Esophagus muscularis mucosa (tissue), 4 donors: ENCODE data around the gene TPRN. TPM values are rescaled to one million over a fixed set of nuclear protein-coding genes. Genes with fewer than 3 reads are reported as not detected.

Source experiments
- DNase-seq: peaks from one replicate; pipeline ENCODE4 v3.0.0-alpha.2; 2017; ENCODE audit errors: extremely low spot score
- H3K27ac ChIP-seq, 4 donors: fragments of 200-600 bp; sonication (generic); replicated peaks in 1 of 4; 1 replicate in 3 of 4; 2 replicates in 1 of 4; pipeline ENCODE4 v1.5.1; 2016 to 2019; ENCODE audit warnings: mild to moderate bottlenecking in 1 of 4
- H3K27me3 ChIP-seq, 4 donors: fragments of 200-600 bp; sonication (generic); one replicate each; pipeline versions ENCODE4 v1.5.1 to v1.6.0; 2016 to 2019
- H3K36me3 ChIP-seq, 4 donors: fragments of 200-600 bp; sonication (generic); one replicate each; pipeline ENCODE4 v1.5.1; 2016 to 2019
- H3K4me1 ChIP-seq, 4 donors: fragments of 200-600 bp; sonication (generic); one replicate each; pipeline ENCODE4 v1.5.1; 2016 to 2019
- H3K4me3 ChIP-seq, 4 donors: fragments of 200-600 bp; sonication (generic); 1 replicate in 2 of 4; 2 replicates in 2 of 4; pipeline ENCODE4 v1.5.1; 2016 to 2019; ENCODE audit warnings: mild to moderate bottlenecking in 4 of 4, moderate library complexity in 1 of 4
- H3K9me3 ChIP-seq, 4 donors: fragments of 200-600 bp; sonication (generic); 1 replicate in 3 of 4; 2 replicates in 1 of 4; pipeline ENCODE4 v1.5.1; 2016 to 2019
- EP300 ChIP-seq: sonication (generic); formaldehyde crosslinking; IDR thresholded peaks from one replicate; pipeline ENCODE4 v1.6.1; 2017; ENCODE audit warnings: antibody characterized with exemption
- POLR2A ChIP-seq: fragments of 450-650 bp; IDR thresholded peaks from one replicate; pipeline ENCODE4 v1.6.1; 2017; ENCODE audit warnings: antibody characterized with exemption, moderate library complexity, mild to moderate bottlenecking, low read depth
- POLR2AphosphoS5 ChIP-seq, 2 donors: sonication (generic); formaldehyde crosslinking; IDR thresholded peaks; one replicate each; pipeline ENCODE4 v1.6.1; 2017; ENCODE audit warnings: antibody characterized with exemption in 2 of 2
- WGBS: methylation state at CpG from one replicate; pipeline ENCODE4 v1.1.5; 2018; 5-methylcytosine and 5-hydroxymethylcytosine counted together
- intact Hi-C: fragments of 100-400 bp; cut with DNase I; formaldehyde crosslinking; loops from one replicate; pipeline ENCODE4 v1.15.1; 2023
- total RNA-seq, 4 donors: library from RNA; depleted of rRNA; stranded (reverse); fragments of >200 nt; gene quantifications; one replicate each; pipeline versions ENCODE4 v1.1.0 to v1.2.1, GENCODE V29; 2016
- TF ChIP-seq, protein P1 (sequence below), 3 experiments: fragments of 200-600 bp in 2 of 3; fragments of 450-650 bp in 1 of 3; sonication (generic) in 2 of 3; IDR thresholded peaks; one replicate each; pipeline ENCODE4 v1.5.1; 2017 to 2019; ENCODE audit warnings: antibody characterized with exemption in 3 of 3, mild to moderate bottlenecking in 2 of 3, moderate library complexity in 1 of 3

The TPRN gene
- total RNA-seq, 4 donors from 2014 or later, result 4.1 to 12.6 (median 7.7) TPM

DNA sequence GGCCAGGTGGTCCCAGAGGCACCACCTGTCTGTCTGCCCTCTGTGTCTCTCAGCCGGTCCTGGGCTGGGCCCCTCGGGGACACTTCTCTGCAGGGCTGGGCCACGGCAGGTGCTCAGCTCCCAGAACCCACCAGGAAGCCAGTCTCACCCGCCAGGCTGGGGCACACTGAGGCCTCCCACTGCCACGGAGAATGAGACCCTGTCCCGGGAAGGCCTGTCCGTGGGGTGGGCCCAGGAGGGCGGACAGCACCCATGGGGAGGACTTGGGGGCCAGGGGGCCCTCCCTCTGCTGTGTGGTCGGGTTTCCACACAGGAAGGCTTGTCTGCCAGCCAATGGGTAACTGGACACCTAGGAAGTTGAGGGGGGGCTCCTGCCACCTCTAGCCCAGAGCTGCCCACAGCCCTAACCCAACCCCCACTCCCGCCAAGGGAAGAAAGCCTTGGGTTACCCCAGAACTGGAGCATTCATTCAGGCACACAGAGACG lies 36.4 kb upstream of the TPRN start:
- Histone ChIP-seq H3K27me3 (peaks cover 0 to 33% (median 9%) of the 10 kb centered on the region in 4 donors), H3K9me3 (no peaks in the 10 kb centered on the region), H3K27ac (peak overlapping the region in 1 of 4 donors; percentile 1), H3K4me1 (peaks cover 41 to 63% (median 51%) of the 10 kb centered on the region in 4 donors), H3K4me3 (peak overlapping the region; percentile 29 to 43 (median 37)), H3K36me3 (peaks cover under 1 to 4% (median 2%) of the 10 kb centered on the region in 4 donors)
- no peak for TF ChIP-seq POLR2A
- TF ChIP-seq, protein P1, sequence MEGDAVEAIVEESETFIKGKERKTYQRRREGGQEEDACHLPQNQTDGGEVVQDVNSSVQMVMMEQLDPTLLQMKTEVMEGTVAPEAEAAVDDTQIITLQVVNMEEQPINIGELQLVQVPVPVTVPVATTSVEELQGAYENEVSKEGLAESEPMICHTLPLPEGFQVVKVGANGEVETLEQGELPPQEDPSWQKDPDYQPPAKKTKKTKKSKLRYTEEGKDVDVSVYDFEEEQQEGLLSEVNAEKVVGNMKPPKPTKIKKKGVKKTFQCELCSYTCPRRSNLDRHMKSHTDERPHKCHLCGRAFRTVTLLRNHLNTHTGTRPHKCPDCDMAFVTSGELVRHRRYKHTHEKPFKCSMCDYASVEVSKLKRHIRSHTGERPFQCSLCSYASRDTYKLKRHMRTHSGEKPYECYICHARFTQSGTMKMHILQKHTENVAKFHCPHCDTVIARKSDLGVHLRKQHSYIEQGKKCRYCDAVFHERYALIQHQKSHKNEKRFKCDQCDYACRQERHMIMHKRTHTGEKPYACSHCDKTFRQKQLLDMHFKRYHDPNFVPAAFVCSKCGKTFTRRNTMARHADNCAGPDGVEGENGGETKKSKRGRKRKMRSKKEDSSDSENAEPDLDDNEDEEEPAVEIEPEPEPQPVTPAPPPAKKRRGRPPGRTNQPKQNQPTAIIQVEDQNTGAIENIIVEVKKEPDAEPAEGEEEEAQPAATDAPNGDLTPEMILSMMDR (IDR thresholded peaks at IDR 0.05), result no peak
- intact Hi-C loops, result no loop called here
- 86% methylated on average over 1 of the region's 11 CpGs for WGBS
- DNase-seq, result no peak

- H3K4me3 ChIP-seq, result peak overlapping the region; percentile 29 to 43 (median 37)
- peak; percentile 95 for DNase-seq
Measured at GRCh38 chr9:137236238-137236935, 35.8 kb upstream of the TPRN start.

GRCh38 chr9:137235424-137236237 lies 35.1 kb upstream of the TPRN start:
- H3K27ac ChIP-seq, result peak overlapping the region in 1 of 4 donors; percentile 1
- H3K36me3 ChIP-seq, result no peaks in the 10 kb centered on the region
- intact Hi-C loops, result no loop called here
- no peaks in the 10 kb centered on the region for H3K9me3 ChIP-seq
- DNase-seq, result no peak
- TF ChIP-seq, protein P1 (IDR thresholded peaks at IDR 0.05), result no peak
- no peak for TF ChIP-seq EP300
- TF ChIP-seq POLR2A, result no peak
- TF ChIP-seq POLR2AphosphoS5 (IDR thresholded peaks at IDR 0.05), result no peak
- peak overlapping the region; percentile 29 to 43 (median 37) for H3K4me3 ChIP-seq
- H3K27me3 ChIP-seq, result peaks cover 0 to 46% (median 22%) of the 10 kb centered on the region in 4 donors
- H3K4me1 ChIP-seq, result peaks cover 40 to 60% (median 48%) of the 10 kb centered on the region in 4 donors
- WGBS, result 52% methylated on average over 4 of the region's 35 CpGs

More at GRCh38 chr9:137236238-137236935, 35.8 kb upstream of the TPRN start:
- Histone ChIP-seq H3K36me3 (no peaks in the 10 kb centered on the region), H3K27ac (peak overlapping the region in 1 of 4 donors; percentile 1), H3K4me1 (peaks cover 40 to 60% (median 48%) of the 10 kb centered on the region in 4 donors), H3K9me3 (no peaks in the 10 kb centered on the region), H3K27me3 (peaks cover 0 to 39% (median 15%) of the 10 kb centered on the region in 4 donors)
- intact Hi-C loops, result no loop called here
- WGBS, result 13% methylated on average over 9 of the region's 31 CpGs
- TF ChIP-seq EP300, result no peak
- peak; percentile 23 to 67 for TF ChIP-seq POLR2AphosphoS5 (IDR thresholded peaks at IDR 0.05)
- TF ChIP-seq, protein P1 (IDR thresholded peaks at IDR 0.05), result peak in 2 of 3 experiments; percentile 97 to 99
- no peak for TF ChIP-seq POLR2A

- H3K4me3 ChIP-seq, result no peak overlapping the region
- TF ChIP-seq, protein P1 (IDR thresholded peaks at IDR 0.05), result no peak
- TF ChIP-seq POLR2AphosphoS5 (IDR thresholded peaks at IDR 0.05) (no peak), EP300 (no peak), POLR2A (no peak)
- intact Hi-C loops, result no loop called here
- 71% methylated on average over 16 of the region's 18 CpGs for WGBS
- H3K4me1 ChIP-seq, result peaks cover 39 to 53% (median 43%) of the 10 kb centered on the region in 4 donors
- no peak for DNase-seq
- H3K9me3 ChIP-seq, result no peaks in the 10 kb centered on the region
- H3K27me3 ChIP-seq, result peaks cover 0 to 54% (median 29%) of the 10 kb centered on the region in 4 donors
- H3K36me3 ChIP-seq, result no peaks in the 10 kb centered on the region
- H3K27ac ChIP-seq, result no peak overlapping the region
Measured at GRCh38 chr9:137234758-137235423, 34.4 kb upstream of the TPRN start.
